CD4-positive, alpha-beta T cell treated with Interleukin-10 for 1 hour (primary cell): Measurements from ENCODE around the gene PSMD13.

Experiments used
- DNase-seq: peaks from one replicate; pipeline ENCODE4 v3.0.0-alpha.2; 2020

The PSMD13 gene

GRCh38 chr11:290621-291231 is 54.0 kb downstream of the PSMD13 start:
- DNase-seq: no peak

GRCh38 chr11:291281-292210 is 54.8 kb downstream of the PSMD13 start:
- no peak for DNase-seq

GRCh38 chr11:292211-293121 is 55.7 kb downstream of the PSMD13 start:
- DNase-seq: no peak

- no peak for DNase-seq
Measured at GRCh38 chr11:293271-293851, 56.6 kb downstream of the PSMD13 start.

- no peak for DNase-seq
Measured at GRCh38 chr11:293852-294661, 57.3 kb downstream of the PSMD13 start.

GRCh38 chr11:294780-295179 is 58.0 kb downstream of the PSMD13 start:
- DNase-seq: no peak

- no peak for DNase-seq
Measured at GRCh38 chr11:295351-296170, 58.8 kb downstream of the PSMD13 start.

- no peak for DNase-seq
Measured at GRCh38 chr11:296171-297050, 59.6 kb downstream of the PSMD13 start.

GRCh38 chr11:297051-297585 is 60.3 kb downstream of the PSMD13 start:
- no peak for DNase-seq

GRCh38 chr11:297586-298405 is 61.0 kb downstream of the PSMD13 start:
- DNase-seq: peak; percentile 54

GRCh38 chr11:298406-299065 is 61.8 kb downstream of the PSMD13 start:
- DNase-seq: no peak

GRCh38 chr11:299081-299891 is 62.5 kb downstream of the PSMD13 start, which contains the start of gene IFITM5:
Gene IFITM5 (minus strand): TSS chr11:299526. CDS start chr11:299490, 36 bp downstream.
- no peak for DNase-seq

- no peak for DNase-seq
Measured at GRCh38 chr11:299951-300735, 63.4 kb downstream of the PSMD13 start.
